ENCODE results near the gene MT4. TPM values are rescaled to one million over a fixed set of nuclear protein-coding genes. Genes with fewer than 3 reads are reported as not detected.

The MT4 gene
- total and polyA plus RNA-seq, 2 donors (not counting 3 experiments of a cell fraction or from before 2014, with no cell fraction given) = not detected

DNA sequence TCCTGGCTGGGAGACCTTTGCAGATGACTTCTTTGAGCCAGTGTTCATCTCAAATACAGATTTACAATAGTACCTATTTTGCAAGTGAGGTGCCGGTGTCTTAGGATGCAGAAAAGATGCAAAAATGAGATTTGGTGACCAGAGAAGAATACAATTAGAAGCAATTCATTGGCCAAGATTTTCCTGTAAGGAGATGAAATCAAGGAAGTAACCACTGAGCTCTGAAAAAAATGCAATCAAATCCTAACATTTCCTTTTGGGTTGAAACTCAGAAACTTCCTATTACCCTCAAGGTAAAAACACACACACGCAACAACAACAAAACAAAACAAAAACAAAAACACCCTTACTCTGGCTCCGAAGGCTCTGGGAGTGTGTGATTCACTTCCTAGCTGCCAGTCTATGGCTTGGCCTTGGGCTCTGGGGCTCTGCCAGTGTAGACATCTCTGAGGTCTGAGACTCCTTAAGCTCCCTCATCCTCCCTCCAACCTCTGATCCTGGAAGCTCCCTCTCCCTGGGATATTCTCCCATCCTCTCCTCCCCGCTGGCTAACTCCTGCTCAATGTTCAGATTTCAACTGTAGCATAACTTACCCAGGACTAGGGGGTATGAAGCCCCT, 16.8 kb upstream of the MT4 start:
- Histone ChIP-seq H3K36me3 (ENCODE audit: control insufficient read depth in 2 of 2, extremely low read depth in 1 of 2, insufficient read depth in 2 of 2, low read length in 2 of 2) (no peaks in the 10 kb centered on the region), H3K4me1 (ENCODE audit: control insufficient read depth, extremely low read depth, insufficient read depth, low read length) (peaks cover 4% of the 10 kb centered on the region), H3K27ac (ENCODE audit: insufficient read depth, low read depth, low read length) (no peak overlapping the region), H3K4me3 (replicated peaks in 1 of 3; ENCODE audit: insufficient read depth in 1 of 3, low read depth in 1 of 3, low read length in 3 of 3) (no peak overlapping the region), H2AFZ (ENCODE audit: low read depth, low read length) (no peak overlapping the region), H4K20me1 (replicated peaks; ENCODE audit: control insufficient read depth, extremely low read depth, insufficient read depth, low read length) (no peaks in the 10 kb centered on the region), H3K9ac (replicated peaks; ENCODE audit: extremely low read depth, insufficient read depth, low read length) (no peak overlapping the region), H3K4me2 (ENCODE audit: insufficient read depth, low read length) (no peak overlapping the region), H3K79me2 (ENCODE audit: control insufficient read depth, insufficient read depth, low read length) (no peaks in the 10 kb centered on the region), H3K9me1 (replicated peaks; ENCODE audit: control insufficient read depth, extremely low read depth, insufficient read depth, low read length) (no peaks in the 10 kb centered on the region), H3K9me3 (replicated peaks; ENCODE audit: control insufficient read depth, insufficient read depth, low read length) (no peaks in the 10 kb centered on the region), H3K27me3 (ENCODE audit: control insufficient read depth in 2 of 2, insufficient read depth in 2 of 2, low read length in 2 of 2) (peaks cover 4 to 8% of the 10 kb centered on the region in 2 experiments)
- dilution Hi-C loops (cut with MboI; ENCODE audit: extremely low pct_ligation_motif_present, low sequenced_read_pairs) = no loop called here
- FAIRE-seq (no peak), DNase-seq (ENCODE audit: low read depth, low spot score) (no peak)
- CTCF ChIA-PET = interaction anchor here (0.8 to 2.3 kb wide), 10 partner anchors 12 to 212 kb away, joined by 3 to 11 read pairs (median 4); no protein-coding TSS in a partner anchor
- BruUV-seq (replicated peaks) = no TSS peak
- TF ChIP-seq JUN (IDR thresholded peaks at IDR 0.05; ENCODE audit: borderline replicate concordance, insufficient read depth, insufficient read length, low read depth) (no peak), POLR2A (IDR thresholded peaks at IDR 0.05; ENCODE audit: low read depth, low read length) (no peak), GATA2 (IDR thresholded peaks at IDR 0.05; ENCODE audit: insufficient read depth, insufficient read length, low read depth, low read length) (no peak), POLR2AphosphoS5 (IDR thresholded peaks at IDR 0.05; ENCODE audit: insufficient read depth, low read depth, low read length) (no peak)
- TF ChIP-seq, protein P1, sequence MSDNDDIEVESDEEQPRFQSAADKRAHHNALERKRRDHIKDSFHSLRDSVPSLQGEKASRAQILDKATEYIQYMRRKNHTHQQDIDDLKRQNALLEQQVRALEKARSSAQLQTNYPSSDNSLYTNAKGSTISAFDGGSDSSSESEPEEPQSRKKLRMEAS (IDR thresholded peaks at IDR 0.05; ENCODE audit: insufficient read depth, insufficient read length) = no peak
- intact Hi-C loops (cut with micrococcal nuclease) = no loop called here
- POLR2A ChIA-PET = no interaction called here

DNA sequence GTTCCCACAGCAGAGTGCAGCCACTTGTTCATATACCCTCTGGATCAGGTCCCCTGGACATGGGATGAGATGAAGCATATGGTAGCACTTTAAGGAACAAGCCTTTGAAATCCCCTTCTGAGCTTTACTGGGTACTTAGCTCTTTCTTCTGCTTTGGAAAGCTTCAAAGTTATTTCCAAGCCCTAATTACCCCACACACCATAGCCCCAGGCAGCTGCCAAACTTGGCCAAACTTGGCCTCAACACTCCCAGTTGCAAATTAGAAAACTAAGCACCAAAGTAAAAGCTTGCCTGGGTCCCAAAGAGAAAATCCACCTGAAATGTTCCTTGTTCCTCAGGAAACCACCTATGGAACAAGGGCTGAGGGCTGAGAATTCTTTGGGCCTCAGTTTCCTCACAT, 15.7 kb upstream of the MT4 start:
- H3K4me1 ChIP-seq (ENCODE audit: control insufficient read depth, extremely low read depth, insufficient read depth, low read length) = peaks cover 4% of the 10 kb centered on the region
- POLR2A ChIA-PET = no interaction called here
- no peaks in the 10 kb centered on the region for H3K9me3 ChIP-seq (replicated peaks; ENCODE audit: control insufficient read depth, insufficient read depth, low read length)
- peaks cover 4 to 8% of the 10 kb centered on the region in 2 experiments for H3K27me3 ChIP-seq (ENCODE audit: control insufficient read depth in 2 of 2, insufficient read depth in 2 of 2, low read length in 2 of 2)
- FAIRE-seq = no peak
- no peaks in the 10 kb centered on the region for H4K20me1 ChIP-seq (replicated peaks; ENCODE audit: control insufficient read depth, extremely low read depth, insufficient read depth, low read length)
- BruUV-seq (replicated peaks) = no TSS peak
- CTCF ChIA-PET = interaction anchor here (1.1 to 2.7 kb wide), 2 partner anchors 27 to 211 kb away, joined by 3 to 10 read pairs; no protein-coding TSS in a partner anchor
- no peak overlapping the region for H3K4me3 ChIP-seq (replicated peaks in 1 of 3; ENCODE audit: insufficient read depth in 1 of 3, low read depth in 1 of 3, low read length in 3 of 3)
- H3K4me2 ChIP-seq (ENCODE audit: insufficient read depth, low read length) = no peak overlapping the region
- H3K79me2 ChIP-seq (ENCODE audit: control insufficient read depth, insufficient read depth, low read length) = no peaks in the 10 kb centered on the region
- dilution Hi-C loops (cut with MboI; ENCODE audit: extremely low pct_ligation_motif_present, low sequenced_read_pairs) (no loop called here), intact Hi-C loops (cut with micrococcal nuclease) (no loop called here)
- no peaks in the 10 kb centered on the region for H3K36me3 ChIP-seq (ENCODE audit: control insufficient read depth in 2 of 2, extremely low read depth in 1 of 2, insufficient read depth in 2 of 2, low read length in 2 of 2)
- no peak overlapping the region for H3K27ac ChIP-seq (ENCODE audit: insufficient read depth, low read depth, low read length)
- no peak for DNase-seq (ENCODE audit: low read depth, low spot score)
- no peaks in the 10 kb centered on the region for H3K9me1 ChIP-seq (replicated peaks; ENCODE audit: control insufficient read depth, extremely low read depth, insufficient read depth, low read length)
- no peak overlapping the region for H2AFZ ChIP-seq (ENCODE audit: low read depth, low read length)
- no peak for TF ChIP-seq FOS (IDR thresholded peaks at IDR 0.05; ENCODE audit: borderline replicate concordance, insufficient read depth, low read length)
- TF ChIP-seq, protein P1 (IDR thresholded peaks at IDR 0.05; ENCODE audit: insufficient read depth, insufficient read length) = no peak
- TF ChIP-seq, protein P2, sequence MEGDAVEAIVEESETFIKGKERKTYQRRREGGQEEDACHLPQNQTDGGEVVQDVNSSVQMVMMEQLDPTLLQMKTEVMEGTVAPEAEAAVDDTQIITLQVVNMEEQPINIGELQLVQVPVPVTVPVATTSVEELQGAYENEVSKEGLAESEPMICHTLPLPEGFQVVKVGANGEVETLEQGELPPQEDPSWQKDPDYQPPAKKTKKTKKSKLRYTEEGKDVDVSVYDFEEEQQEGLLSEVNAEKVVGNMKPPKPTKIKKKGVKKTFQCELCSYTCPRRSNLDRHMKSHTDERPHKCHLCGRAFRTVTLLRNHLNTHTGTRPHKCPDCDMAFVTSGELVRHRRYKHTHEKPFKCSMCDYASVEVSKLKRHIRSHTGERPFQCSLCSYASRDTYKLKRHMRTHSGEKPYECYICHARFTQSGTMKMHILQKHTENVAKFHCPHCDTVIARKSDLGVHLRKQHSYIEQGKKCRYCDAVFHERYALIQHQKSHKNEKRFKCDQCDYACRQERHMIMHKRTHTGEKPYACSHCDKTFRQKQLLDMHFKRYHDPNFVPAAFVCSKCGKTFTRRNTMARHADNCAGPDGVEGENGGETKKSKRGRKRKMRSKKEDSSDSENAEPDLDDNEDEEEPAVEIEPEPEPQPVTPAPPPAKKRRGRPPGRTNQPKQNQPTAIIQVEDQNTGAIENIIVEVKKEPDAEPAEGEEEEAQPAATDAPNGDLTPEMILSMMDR (IDR thresholded peaks at IDR 0.05; ENCODE audit: extremely low read depth in 1 of 2, insufficient read depth in 1 of 2, low read depth in 1 of 2, low read length in 2 of 2) = no peak
- TF ChIP-seq POLR2AphosphoS5 (IDR thresholded peaks at IDR 0.05; ENCODE audit: insufficient read depth, low read depth, low read length) = no peak
- no peak for TF ChIP-seq POLR2A (IDR thresholded peaks at IDR 0.05; ENCODE audit: low read depth, low read length)
- no peak for TF ChIP-seq EZH2 (IDR thresholded peaks at IDR 0.05; ENCODE audit: borderline replicate concordance, low read depth, low read length, severe bottlenecking)
- no peak for TF ChIP-seq MYC (IDR thresholded peaks at IDR 0.05; ENCODE audit: low read depth, low read length)
- H3K9ac ChIP-seq (replicated peaks; ENCODE audit: extremely low read depth, insufficient read depth, low read length) = no peak overlapping the region

All from endothelial cell of umbilical vein (primary cell).